Mesothelial cell of epicardium (in vitro differentiated cells): ENCODE measurements around the gene AIF1L. TPM values are rescaled to one million over a fixed set of nuclear protein-coding genes. Genes with fewer than 3 reads are reported as not detected.

Experiments
- DNase-seq, 2 experiments: peaks; one replicate each; pipeline ENCODE4 v3.0.0; 2021; ENCODE audit warnings: low spot score in 2 of 2; ENCODE audit not compliant: unreplicated experiment in 2 of 2
- H3K27ac Mint-ChIP-seq: 2 replicates; pipeline ENCODE4 v1.8.0; 2021; ENCODE audit warnings: mixed read lengths
- H3K27me3 Mint-ChIP-seq: 2 replicates; pipeline ENCODE4 v1.8.0; 2021; ENCODE audit warnings: low read depth, mixed read lengths
- H3K36me3 Mint-ChIP-seq: 2 replicates; pipeline ENCODE4 v1.8.0; 2021; ENCODE audit warnings: mixed read lengths
- H3K4me1 Mint-ChIP-seq: 2 replicates; pipeline ENCODE4 v1.8.0; 2021; ENCODE audit warnings: mixed read lengths
- H3K4me3 Mint-ChIP-seq: 2 replicates; pipeline ENCODE4 v1.8.0; 2021; ENCODE audit warnings: mild to moderate bottlenecking, moderate library complexity, mixed read lengths
- H3K9me3 Mint-ChIP-seq: 2 replicates; pipeline ENCODE4 v1.8.0; 2021; ENCODE audit warnings: mixed read lengths
- CTCF ChIP-seq: fragments of 200-600 bp; sonication (generic); IDR thresholded peaks from one replicate; pipeline ENCODE4 v1.5.0; 2021; ENCODE audit warnings: antibody characterized with exemption; ENCODE audit not compliant: unreplicated experiment
- total RNA-seq: library from RNA; stranded (reverse); gene quantifications from 3 replicates; pipeline ENCODE4 v1.2.1, GENCODE V29; 2021

The AIF1L gene
- total RNA-seq, 1 donor from 2014 or later = 23.1 TPM

DNA sequence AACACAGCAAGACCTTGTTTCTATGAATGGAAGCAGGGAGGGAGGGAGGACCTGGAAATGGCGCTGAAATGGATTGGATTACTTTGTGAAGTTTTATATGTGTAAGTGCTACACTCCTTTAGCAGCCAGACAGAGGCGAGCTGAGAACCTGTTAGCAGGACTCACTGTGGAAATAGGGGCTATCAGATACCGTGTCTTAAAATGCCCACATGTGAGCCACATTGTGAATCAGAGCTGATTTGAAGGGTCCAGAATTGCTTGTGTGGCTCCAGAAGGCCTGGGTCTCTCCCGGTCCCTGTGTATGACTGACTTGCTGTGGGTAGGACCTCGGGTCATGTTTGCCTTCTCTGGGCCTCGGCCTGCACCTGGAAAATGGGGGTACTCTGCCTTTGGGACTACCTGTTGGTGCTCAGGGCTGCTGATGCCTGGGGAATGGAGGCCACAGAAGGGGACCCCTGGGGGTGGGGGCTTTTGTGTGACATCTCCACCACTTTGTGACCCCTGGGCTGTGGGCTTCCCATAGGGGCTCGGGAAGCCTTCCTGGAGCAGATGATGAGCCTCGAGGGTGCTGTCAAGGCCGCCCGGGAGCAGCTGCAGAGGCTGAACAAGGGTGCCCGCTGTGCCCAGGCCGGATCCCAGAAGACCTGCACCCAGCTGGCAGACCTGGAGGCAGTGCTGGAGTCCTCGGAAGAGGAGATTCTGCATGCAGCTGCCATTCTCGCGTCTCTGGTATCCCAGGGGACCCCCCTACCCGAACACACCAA, 24.0 kb upstream of the AIF1L start:
- Mint-ChIP-seq H3K36me3 (no peaks in the 10 kb centered on the region), H3K27ac (no peak overlapping the region), H3K9me3 (no peaks in the 10 kb centered on the region), H3K4me1 (no peaks in the 10 kb centered on the region), H3K27me3 (peaks cover 4% of the 10 kb centered on the region), H3K4me3 (no peak overlapping the region)
- no peak for DNase-seq
- TF ChIP-seq CTCF = no peak

DNA sequence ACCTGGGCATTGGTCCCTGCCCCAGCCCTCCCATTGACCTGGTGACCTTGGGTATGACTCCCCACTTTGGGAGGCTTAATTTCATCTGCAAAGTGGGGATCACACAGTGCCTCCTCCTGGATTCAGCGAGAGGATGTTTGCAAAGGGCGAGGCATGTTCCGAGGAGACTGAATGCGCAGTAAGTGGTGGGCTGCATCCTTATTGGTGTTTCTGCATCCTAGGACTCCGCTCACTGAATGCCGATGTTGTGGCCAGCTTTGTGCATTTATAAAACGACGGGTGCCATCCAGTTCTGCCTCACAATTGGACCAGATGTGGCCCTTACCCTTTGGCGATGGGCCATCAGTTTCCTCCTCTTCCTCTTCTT, 23.5 kb upstream of the AIF1L start:
- Mint-ChIP-seq H3K4me1 (no peaks in the 10 kb centered on the region), H3K27me3 (no peaks in the 10 kb centered on the region), H3K4me3 (no peak overlapping the region)

DNA sequence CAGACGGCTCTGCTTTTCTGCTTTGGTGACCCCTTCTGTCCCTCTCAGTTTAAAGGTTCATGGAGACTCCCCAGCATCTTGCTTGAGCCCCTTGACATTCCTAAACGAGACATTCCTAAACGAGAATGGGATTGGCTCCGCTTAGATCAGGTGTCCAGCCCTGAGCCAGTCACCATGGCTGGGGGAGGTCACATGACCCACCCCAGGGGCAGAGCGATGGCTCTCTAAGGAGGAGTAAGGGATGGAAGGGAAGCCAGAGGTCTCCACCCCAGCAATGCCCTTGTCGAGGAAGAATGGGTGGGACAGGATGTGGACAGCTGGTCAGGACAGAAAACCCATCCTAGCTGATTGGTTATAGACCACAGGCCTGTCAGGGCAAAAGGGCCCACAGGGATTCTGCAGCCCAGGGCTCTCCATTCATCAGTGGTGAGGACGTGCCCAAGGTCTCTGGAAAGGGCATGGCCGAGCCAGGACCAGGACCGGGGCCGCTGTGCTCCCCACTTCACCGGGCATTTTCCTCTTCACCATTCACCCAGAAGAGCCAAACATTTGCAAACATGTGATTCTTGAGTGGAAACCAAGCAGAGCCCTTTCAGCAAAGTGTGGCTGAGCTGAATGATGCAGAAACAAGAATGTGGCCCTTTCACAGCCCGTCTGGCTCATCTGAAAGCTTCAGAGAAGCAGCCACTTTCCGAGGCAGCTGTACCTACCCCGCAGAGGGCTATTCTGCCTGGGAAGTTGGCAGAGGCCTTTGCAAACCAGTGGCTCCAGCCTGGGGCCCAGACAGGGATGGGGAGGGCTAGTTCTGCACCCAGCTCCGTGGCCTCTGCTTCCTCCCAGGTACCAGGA, 19.8 kb upstream of the AIF1L start:
- no peaks in the 10 kb centered on the region for H3K27me3 Mint-ChIP-seq
- no peak for DNase-seq
- no peak for TF ChIP-seq CTCF
- no peaks in the 10 kb centered on the region for H3K9me3 Mint-ChIP-seq
- no peaks in the 10 kb centered on the region for H3K4me1 Mint-ChIP-seq
- no peak overlapping the region for H3K27ac Mint-ChIP-seq
- H3K36me3 Mint-ChIP-seq = no peaks in the 10 kb centered on the region
- H3K4me3 Mint-ChIP-seq = no peak overlapping the region

More for the DNA sequence above, 23.5 kb upstream of the AIF1L start:
- no peak for DNase-seq
- TF ChIP-seq CTCF = no peak
- H3K9me3 Mint-ChIP-seq = no peaks in the 10 kb centered on the region
- H3K27ac Mint-ChIP-seq = no peak overlapping the region
- H3K36me3 Mint-ChIP-seq = no peaks in the 10 kb centered on the region

DNA sequence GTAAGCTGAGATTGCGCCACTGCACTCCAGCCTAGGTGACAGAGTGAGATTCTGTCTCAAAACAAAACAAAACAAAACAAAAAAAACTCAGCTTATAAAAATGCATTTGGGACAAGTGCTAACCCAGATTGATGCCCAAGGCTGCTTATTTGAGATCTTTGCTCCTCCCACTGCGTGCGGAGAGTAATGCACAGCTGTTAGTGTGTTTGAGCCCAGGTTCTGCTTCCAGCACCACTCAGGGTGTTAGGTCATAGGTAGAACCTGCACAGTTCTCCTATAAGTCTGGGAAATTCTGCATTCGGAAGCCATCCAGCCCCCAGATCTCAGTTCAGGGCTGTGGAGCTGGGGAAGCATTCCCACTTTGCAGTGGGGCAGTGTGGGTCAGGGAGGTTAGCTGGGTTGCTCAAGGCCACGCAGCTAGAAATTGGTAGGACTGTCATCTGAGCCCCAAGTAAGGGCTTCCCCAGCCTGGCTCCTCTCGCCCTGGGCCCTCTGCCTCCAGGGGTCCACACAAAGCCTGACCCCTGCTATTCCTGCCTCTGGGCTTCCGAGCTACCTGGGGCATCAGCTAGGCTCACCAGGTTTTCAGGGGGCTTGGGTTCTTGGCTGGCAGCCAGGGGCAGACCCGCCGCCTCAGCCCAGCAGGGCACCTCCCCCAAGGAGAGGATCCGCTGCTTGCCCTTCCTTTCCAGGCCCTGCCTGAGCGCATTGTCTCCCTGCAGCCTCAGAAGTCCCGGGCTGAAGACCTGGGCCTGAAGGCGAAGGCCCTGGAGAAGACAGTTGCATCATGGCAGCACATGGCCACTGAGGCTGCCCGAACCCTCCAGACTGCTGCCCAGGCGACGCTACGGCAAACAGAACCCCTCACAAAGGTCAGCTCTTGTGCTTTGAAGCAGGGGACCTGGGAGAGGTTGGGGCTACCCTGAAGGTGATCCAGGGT, 17.6 kb upstream of the AIF1L start:
- H3K4me3 Mint-ChIP-seq = no peak overlapping the region
- DNase-seq = no peak
- no peaks in the 10 kb centered on the region for H3K4me1 Mint-ChIP-seq
- H3K9me3 Mint-ChIP-seq = no peaks in the 10 kb centered on the region
- H3K36me3 Mint-ChIP-seq = no peaks in the 10 kb centered on the region
- TF ChIP-seq CTCF = no peak
- H3K27ac Mint-ChIP-seq = no peak overlapping the region
- H3K27me3 Mint-ChIP-seq = no peaks in the 10 kb centered on the region

- no peak overlapping the region for H3K27ac Mint-ChIP-seq
Observed at GRCh38 chr9:131080589-131080988, 15.7 kb upstream of the AIF1L start.

More at GRCh38 chr9:131080589-131080988, 15.7 kb upstream of the AIF1L start:
- Mint-ChIP-seq H3K27me3 (no peaks in the 10 kb centered on the region), H3K36me3 (no peaks in the 10 kb centered on the region), H3K4me3 (no peak overlapping the region), H3K4me1 (no peaks in the 10 kb centered on the region), H3K9me3 (no peaks in the 10 kb centered on the region)
- no peak for DNase-seq
- TF ChIP-seq CTCF = no peak
